Smooth muscle cell (in vitro differentiated cells): ENCODE measurements around the gene SCAF11. TPM values are rescaled to one million over a fixed set of nuclear protein-coding genes. Genes with fewer than 3 reads are reported as not detected.

Experiments used
- DNase-seq: peaks from one replicate; lab custom pipeline; 2025; ENCODE audit not compliant: unreplicated experiment; lab: John Stamatoyannopoulos, UW
- H2AFZ ChIP-seq: fragments of 200-600 bp; sonication (generic); 2 replicates; pipeline ENCODE4 v1.6.0; 2016; ENCODE audit warnings: antibody characterized with exemption, low read depth, mild to moderate bottlenecking
- H3F3A ChIP-seq: fragments of 200-600 bp; sonication (generic); 2 replicates; pipeline ENCODE4 v1.6.0; 2017; ENCODE audit warnings: antibody characterized with exemption, low read depth
- H3K27ac ChIP-seq: fragments of 200-600 bp; sonication (generic); 2 replicates; pipeline ENCODE4 v1.5.1; 2016; ENCODE audit warnings: low read depth, mild to moderate bottlenecking
- H3K27me3 ChIP-seq: fragments of 200-600 bp; sonication (generic); 2 replicates; pipeline ENCODE4 v1.6.1; 2016; ENCODE audit warnings: low read depth, mild to moderate bottlenecking
- H3K36me3 ChIP-seq: fragments of 200-600 bp; sonication (generic); 2 replicates; pipeline ENCODE4 v1.5.1; 2016; ENCODE audit warnings: low read depth
- H3K4me1 ChIP-seq: fragments of 200-600 bp; sonication (generic); 2 replicates; pipeline ENCODE4 v1.5.1; 2016; ENCODE audit warnings: low read depth
- H3K4me2 ChIP-seq: fragments of 200-600 bp; sonication (generic); 2 replicates; pipeline ENCODE4 v1.6.0; 2016; ENCODE audit warnings: mild to moderate bottlenecking
- H3K4me3 ChIP-seq: fragments of 200-600 bp; sonication (generic); 2 replicates; pipeline ENCODE4 v1.5.1; 2016; ENCODE audit warnings: mild to moderate bottlenecking
- H3K79me2 ChIP-seq: fragments of 200-600 bp; sonication (generic); 2 replicates; pipeline ENCODE4 v1.6.0; 2016; ENCODE audit warnings: low read depth, mild to moderate bottlenecking
- H3K9ac ChIP-seq: fragments of 200-600 bp; sonication (generic); 2 replicates; pipeline ENCODE4 v1.6.0; 2016; ENCODE audit warnings: low read depth
- H3K9me3 ChIP-seq: fragments of 200-600 bp; sonication (generic); replicated peaks from 2 replicates; pipeline ENCODE4 v1.5.1; 2016; ENCODE audit warnings: low read depth
- H4K20me1 ChIP-seq: fragments of 200-600 bp; sonication (generic); 2 replicates; pipeline ENCODE4 v1.6.0; 2016; ENCODE audit warnings: low read depth
- WGBS: methylation state at CpG from one replicate; pipeline ENCODE4 v1.1.7; 2016; ENCODE audit warnings: low lambda C conversion rate; 5-methylcytosine and 5-hydroxymethylcytosine counted together
- polyA plus RNA-seq: library from polyadenylated mRNA; unstranded; fragments of >200 nt; fragmentation: Nextera tagmentation; extraction: Ambion mirVana; gene quantifications from 2 replicates; pipeline ENCODE4 v1.2.1, GENCODE V29; 2016
- total RNA-seq: library from RNA; depleted of rRNA; stranded (reverse); fragments of >200 nt; gene quantifications from 2 replicates; pipeline ENCODE4 v1.2.3, GENCODE V29; 2014
- TF ChIP-seq, protein P1 (sequence below): fragments of 200-600 bp; sonication (generic); IDR thresholded peaks from 2 replicates; pipeline ENCODE4 v1.5.1; 2017; ENCODE audit warnings: borderline replicate concordance, mild to moderate bottlenecking, antibody characterized with exemption; ENCODE audit not compliant: insufficient read depth, poor library complexity, severe bottlenecking

The SCAF11 gene
- total and polyA plus RNA-seq, 2 experiments from 2014 or later, result 33.2 to 99.5 TPM

DNA sequence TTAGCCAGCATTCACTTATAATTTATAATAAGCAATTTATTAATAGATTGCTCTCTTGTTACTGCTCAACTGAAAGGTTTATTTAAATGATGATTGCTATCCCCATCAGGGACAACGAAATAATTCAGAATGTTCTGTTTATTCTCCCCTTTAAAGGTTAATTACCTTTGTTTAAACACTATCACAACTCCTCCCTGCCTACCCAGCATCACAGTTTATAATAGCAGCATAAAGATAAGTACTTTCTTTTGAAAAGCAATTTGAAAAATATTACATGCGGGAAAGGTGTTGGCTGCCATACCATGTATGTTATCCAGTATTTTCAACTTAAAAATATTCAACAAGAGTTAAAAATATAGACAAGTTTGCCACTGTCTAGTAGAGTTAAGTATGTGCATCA is 30.6 kb downstream of the SCAF11 start:
- DNase-seq, result no peak
- Histone ChIP-seq H3K27ac (no peak overlapping the region), H3K4me1 (peaks cover 15% of the 10 kb centered on the region), H2AFZ (no peak overlapping the region), H4K20me1 (peaks cover 83% of the 10 kb centered on the region), H3K79me2 (peaks cover 61% of the 10 kb centered on the region), H3K4me3 (no peak overlapping the region), H3K36me3 (peaks cover 17% of the 10 kb centered on the region), H3F3A (no peaks in the 10 kb centered on the region), H3K9ac (no peak overlapping the region), H3K9me3 (no peaks in the 10 kb centered on the region), H3K27me3 (no peaks in the 10 kb centered on the region), H3K4me2 (no peak overlapping the region)
- TF ChIP-seq, protein P1, sequence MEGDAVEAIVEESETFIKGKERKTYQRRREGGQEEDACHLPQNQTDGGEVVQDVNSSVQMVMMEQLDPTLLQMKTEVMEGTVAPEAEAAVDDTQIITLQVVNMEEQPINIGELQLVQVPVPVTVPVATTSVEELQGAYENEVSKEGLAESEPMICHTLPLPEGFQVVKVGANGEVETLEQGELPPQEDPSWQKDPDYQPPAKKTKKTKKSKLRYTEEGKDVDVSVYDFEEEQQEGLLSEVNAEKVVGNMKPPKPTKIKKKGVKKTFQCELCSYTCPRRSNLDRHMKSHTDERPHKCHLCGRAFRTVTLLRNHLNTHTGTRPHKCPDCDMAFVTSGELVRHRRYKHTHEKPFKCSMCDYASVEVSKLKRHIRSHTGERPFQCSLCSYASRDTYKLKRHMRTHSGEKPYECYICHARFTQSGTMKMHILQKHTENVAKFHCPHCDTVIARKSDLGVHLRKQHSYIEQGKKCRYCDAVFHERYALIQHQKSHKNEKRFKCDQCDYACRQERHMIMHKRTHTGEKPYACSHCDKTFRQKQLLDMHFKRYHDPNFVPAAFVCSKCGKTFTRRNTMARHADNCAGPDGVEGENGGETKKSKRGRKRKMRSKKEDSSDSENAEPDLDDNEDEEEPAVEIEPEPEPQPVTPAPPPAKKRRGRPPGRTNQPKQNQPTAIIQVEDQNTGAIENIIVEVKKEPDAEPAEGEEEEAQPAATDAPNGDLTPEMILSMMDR, result no peak
- 97% methylated on average over 2 of the region's 2 CpGs for WGBS

GRCh38 chr12:45959025-45959424 is 31.3 kb downstream of the SCAF11 start:
- Histone ChIP-seq H3K4me3 (no peak overlapping the region), H3K79me2 (peaks cover 54% of the 10 kb centered on the region), H3K4me2 (no peak overlapping the region), H3F3A (no peaks in the 10 kb centered on the region), H3K4me1 (peaks cover 15% of the 10 kb centered on the region), H3K27me3 (no peaks in the 10 kb centered on the region), H3K27ac (no peak overlapping the region), H4K20me1 (peaks cover 80% of the 10 kb centered on the region), H2AFZ (no peak overlapping the region), H3K9ac (no peak overlapping the region), H3K9me3 (no peaks in the 10 kb centered on the region), H3K36me3 (peaks cover 17% of the 10 kb centered on the region)
- TF ChIP-seq, protein P1, result no peak
- no peak for DNase-seq
- 98% methylated on average over 5 of the region's 5 CpGs for WGBS

DNA sequence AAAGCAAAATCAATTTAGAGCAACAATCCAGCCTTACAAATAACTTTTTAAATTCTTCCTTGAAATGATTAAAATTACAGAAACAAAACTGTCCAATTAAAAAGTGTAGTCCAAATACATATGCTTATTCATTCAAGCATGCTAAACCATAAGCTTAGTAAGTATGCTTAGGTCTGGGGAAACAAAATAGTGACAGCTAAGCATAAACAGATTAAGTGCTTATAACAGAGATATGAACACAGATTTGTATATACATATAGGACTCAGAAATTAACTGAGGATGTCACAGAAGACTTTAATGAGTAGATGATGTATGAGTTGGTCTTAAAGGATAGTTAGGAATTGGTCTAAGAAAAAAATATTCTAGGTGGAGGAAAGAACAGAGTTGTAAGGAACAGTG is 41.8 kb downstream of the SCAF11 start:
- DNase-seq, result no peak
- H3K4me3 ChIP-seq, result no peak overlapping the region
- no peaks in the 10 kb centered on the region for H3K27me3 ChIP-seq
- no peaks in the 10 kb centered on the region for H3K9me3 ChIP-seq
- H3K36me3 ChIP-seq, result peaks cover 32% of the 10 kb centered on the region
- H3K9ac ChIP-seq, result no peak overlapping the region
- no peak overlapping the region for H3K4me2 ChIP-seq
- H3F3A ChIP-seq, result no peaks in the 10 kb centered on the region
- no peaks in the 10 kb centered on the region for H3K4me1 ChIP-seq
- peaks cover 40% of the 10 kb centered on the region for H4K20me1 ChIP-seq
- TF ChIP-seq, protein P1, result no peak
- H2AFZ ChIP-seq, result no peak overlapping the region
- H3K27ac ChIP-seq, result no peak overlapping the region
- H3K79me2 ChIP-seq, result peaks cover 3% of the 10 kb centered on the region

GRCh38 chr12:45946435-45946834 is 43.9 kb downstream of the SCAF11 start:
- WGBS, result 94% methylated on average over 1 of the region's 1 CpG

More at GRCh38 chr12:45946435-45946834, 43.9 kb downstream of the SCAF11 start:
- no peak overlapping the region for H3K27ac ChIP-seq
- H3F3A ChIP-seq, result no peaks in the 10 kb centered on the region
- H2AFZ ChIP-seq, result no peak overlapping the region
- H3K9ac ChIP-seq, result no peak overlapping the region
- no peaks in the 10 kb centered on the region for H3K9me3 ChIP-seq
- TF ChIP-seq, protein P1, result no peak
- H3K4me1 ChIP-seq, result no peaks in the 10 kb centered on the region
- H3K79me2 ChIP-seq, result peaks cover 3% of the 10 kb centered on the region
- DNase-seq, result no peak
- H3K4me3 ChIP-seq, result no peak overlapping the region
- H3K4me2 ChIP-seq, result no peak overlapping the region
- H4K20me1 ChIP-seq, result peaks cover 33% of the 10 kb centered on the region
- peaks cover 36% of the 10 kb centered on the region for H3K36me3 ChIP-seq
- no peaks in the 10 kb centered on the region for H3K27me3 ChIP-seq
